Embryonic facial prominence (tissue), 1 donor: ENCODE results near the gene WFDC2.

Experiments used
- DNase-seq: peaks from one replicate; pipeline ENCODE4 v3.0.0-alpha.2; 2016; ENCODE audit errors: extremely low spot score

The WFDC2 gene

GRCh38 chr20:45497971-45498494, 28.5 kb downstream of the WFDC2 start:
- no peak for DNase-seq

GRCh38 chr20:45500022-45500421, 30.5 kb downstream of the WFDC2 start:
- no peak for DNase-seq

GRCh38 chr20:45501600-45501999, 32.0 kb downstream of the WFDC2 start:
- DNase-seq: no peak

- DNase-seq: no peak
Measured at GRCh38 chr20:45502561-45502960, 33.0 kb downstream of the WFDC2 start.

GRCh38 chr20:45503403-45503802, 33.9 kb downstream of the WFDC2 start:
- DNase-seq: no peak

- DNase-seq: no peak
Measured at GRCh38 chr20:45506398-45506797, 36.8 kb downstream of the WFDC2 start.

GRCh38 chr20:45507011-45507820, 37.7 kb downstream of the WFDC2 start:
- no peak for DNase-seq

GRCh38 chr20:45508068-45508886, 38.7 kb downstream of the WFDC2 start:
- DNase-seq: no peak

GRCh38 chr20:45509091-45509490, 39.5 kb downstream of the WFDC2 start:
- no peak for DNase-seq

- no peak for DNase-seq
Measured at GRCh38 chr20:45510242-45510862, 40.8 kb downstream of the WFDC2 start.

GRCh38 chr20:45515147-45515913, 45.8 kb downstream of the WFDC2 start, which contains the start of gene SPINT3:
TSS of gene SPINT3 (minus strand) at chr20:45515622. CDS start at chr20:45515608, 14 bp downstream.
- no peak for DNase-seq

- no peak for DNase-seq
Measured at GRCh38 chr20:45518282-45518681, 48.7 kb downstream of the WFDC2 start.

GRCh38 chr20:45523821-45524220, 54.3 kb downstream of the WFDC2 start:
- no peak for DNase-seq

GRCh38 chr20:45527294-45527693, 57.7 kb downstream of the WFDC2 start:
- DNase-seq: no peak
